Ovary (tissue), 3 donors: Measurements from ENCODE around the gene DST.

ENCODE experiments used
- EP300 ChIP-seq: sonication (generic); formaldehyde crosslinking; IDR thresholded peaks from one replicate; pipeline ENCODE4 v1.6.1; 2017; ENCODE audit warnings: antibody characterized with exemption
- POLR2A ChIP-seq: fragments of 450-650 bp; IDR thresholded peaks from one replicate; pipeline ENCODE4 v1.6.1; 2017; ENCODE audit warnings: antibody characterized with exemption, mild to moderate bottlenecking, moderate library complexity
- TF ChIP-seq, protein P1 (sequence below), 3 donors: fragments of 450-650 bp in 2 of 3; fragments of 200-600 bp in 1 of 3; IDR thresholded peaks; one replicate each; pipeline versions ENCODE4 v1.5.1 to v1.8.0; 2016 to 2022; ENCODE audit warnings: antibody characterized with exemption in 3 of 3, mild to moderate bottlenecking in 1 of 3
- donor health status: DM: no; HTN: no; CAD: no.

DNA sequence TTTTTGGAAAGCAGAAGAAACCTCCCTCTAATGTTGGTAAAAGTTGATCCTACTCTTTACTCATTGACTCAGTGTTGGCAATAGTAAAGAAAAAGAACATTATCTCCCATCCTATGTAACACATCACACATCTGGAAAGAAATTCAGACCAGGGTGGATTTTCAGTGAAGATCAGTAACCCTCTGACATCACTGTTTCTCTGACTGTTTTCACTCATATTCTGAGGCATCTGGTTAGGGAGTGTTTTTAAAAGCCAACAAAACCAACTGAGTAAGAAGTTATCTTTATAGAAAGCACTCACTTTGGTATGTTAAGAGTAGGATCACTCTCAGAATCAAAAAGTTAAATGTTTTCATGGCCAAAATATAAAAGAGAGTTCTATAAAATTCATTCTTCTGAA lies 143.6 kb downstream of the DST start:
- TF ChIP-seq, protein P1, sequence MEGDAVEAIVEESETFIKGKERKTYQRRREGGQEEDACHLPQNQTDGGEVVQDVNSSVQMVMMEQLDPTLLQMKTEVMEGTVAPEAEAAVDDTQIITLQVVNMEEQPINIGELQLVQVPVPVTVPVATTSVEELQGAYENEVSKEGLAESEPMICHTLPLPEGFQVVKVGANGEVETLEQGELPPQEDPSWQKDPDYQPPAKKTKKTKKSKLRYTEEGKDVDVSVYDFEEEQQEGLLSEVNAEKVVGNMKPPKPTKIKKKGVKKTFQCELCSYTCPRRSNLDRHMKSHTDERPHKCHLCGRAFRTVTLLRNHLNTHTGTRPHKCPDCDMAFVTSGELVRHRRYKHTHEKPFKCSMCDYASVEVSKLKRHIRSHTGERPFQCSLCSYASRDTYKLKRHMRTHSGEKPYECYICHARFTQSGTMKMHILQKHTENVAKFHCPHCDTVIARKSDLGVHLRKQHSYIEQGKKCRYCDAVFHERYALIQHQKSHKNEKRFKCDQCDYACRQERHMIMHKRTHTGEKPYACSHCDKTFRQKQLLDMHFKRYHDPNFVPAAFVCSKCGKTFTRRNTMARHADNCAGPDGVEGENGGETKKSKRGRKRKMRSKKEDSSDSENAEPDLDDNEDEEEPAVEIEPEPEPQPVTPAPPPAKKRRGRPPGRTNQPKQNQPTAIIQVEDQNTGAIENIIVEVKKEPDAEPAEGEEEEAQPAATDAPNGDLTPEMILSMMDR (IDR thresholded peaks at IDR 0.05), result no peak
- no peak for TF ChIP-seq EP300
- no peak for TF ChIP-seq POLR2A
